PFSK-1 (cell line): ENCODE data around the gene C1orf167.

Experiments
- FOXP2 ChIP-seq: optimal IDR thresholded peaks from 2 replicates; pipeline ENCODE3; 2011; ENCODE audit warnings: borderline replicate concordance, control low read depth, inconsistent platforms; ENCODE audit not compliant: insufficient read depth; ENCODE audit errors: extremely low read length, extremely low read depth
- POLR2AphosphoS5 ChIP-seq: IDR thresholded peaks from 2 replicates; pipeline ENCODE4 v1.6.1; 2012; ENCODE audit warnings: low read depth, mild to moderate bottlenecking, control low read depth, low read length, moderate library complexity
- REST ChIP-seq, 2 experiments: IDR thresholded peaks; 2 replicates each; pipeline versions ENCODE4 v1.6.1 to v1.8.0; 2011 to 2012; ENCODE audit warnings: low read depth in 2 of 2, low read length in 2 of 2, control low read depth in 1 of 2, inconsistent platforms in 1 of 2, mild to moderate bottlenecking in 1 of 2, moderate library complexity in 1 of 2; ENCODE audit not compliant: insufficient read depth in 1 of 2
- SIN3A ChIP-seq: IDR thresholded peaks from 2 replicates; pipeline ENCODE4 v1.6.1; 2012; ENCODE audit warnings: mild to moderate bottlenecking, low read length, moderate library complexity, borderline replicate concordance; ENCODE audit not compliant: insufficient read depth
- TAF1 ChIP-seq: IDR thresholded peaks from 2 replicates; pipeline ENCODE4 v1.6.1; 2012; ENCODE audit warnings: low read length, control low read depth, borderline replicate concordance; ENCODE audit not compliant: insufficient read depth

C1orf167 gene

GRCh38 chr1:11779715-11780379, 17.9 kb downstream of the C1orf167 start:
- TF ChIP-seq REST (IDR thresholded peaks at IDR 0.05; ENCODE audit: insufficient read depth in 1 of 2, low read depth in 2 of 2, low read length in 2 of 2) (no peak), SIN3A (no peak), TAF1 (no peak), POLR2AphosphoS5 (no peak), FOXP2 (no peak)

- TF ChIP-seq POLR2AphosphoS5 (no peak), FOXP2 (no peak), REST (IDR thresholded peaks at IDR 0.05; ENCODE audit: insufficient read depth in 1 of 2, low read depth in 2 of 2, low read length in 2 of 2) (no peak)
Observed at GRCh38 chr1:11780380-11781147, 18.6 kb downstream of the C1orf167 start.

- TF ChIP-seq POLR2AphosphoS5 (no peak), FOXP2 (no peak), SIN3A (no peak), TAF1 (no peak), REST (IDR thresholded peaks at IDR 0.05; ENCODE audit: insufficient read depth in 1 of 2, low read depth in 2 of 2, low read length in 2 of 2) (no peak)
Observed at GRCh38 chr1:11781297-11781696, 19.3 kb downstream of the C1orf167 start.

- no peak for TF ChIP-seq FOXP2
- no peak for TF ChIP-seq REST (IDR thresholded peaks at IDR 0.05; ENCODE audit: insufficient read depth in 1 of 2, low read depth in 2 of 2, low read length in 2 of 2)
- no peak for TF ChIP-seq TAF1
- TF ChIP-seq SIN3A: no peak
- no peak for TF ChIP-seq POLR2AphosphoS5
Observed at GRCh38 chr1:11782127-11782708, 20.2 kb downstream of the C1orf167 start.
